HG03460 (cell line): ENCODE results near the gene PPP1R17.
A peak's percentile ranks its signal among the peaks of the same experiment; 100 is the strongest.

ENCODE experiments used
- ATAC-seq: cut with Tn5 transposase; IDR thresholded peaks from one replicate; pipeline ENCODE4 v1.9.1; 2021; ENCODE audit not compliant: unreplicated experiment

Gene PPP1R17

GRCh38 chr7:31695859-31696614 is 9.0 kb downstream of the PPP1R17 start:
- ATAC-seq: no peak

GRCh38 chr7:31699050-31699449 is 12.0 kb downstream of the PPP1R17 start:
- no peak for ATAC-seq

DNA sequence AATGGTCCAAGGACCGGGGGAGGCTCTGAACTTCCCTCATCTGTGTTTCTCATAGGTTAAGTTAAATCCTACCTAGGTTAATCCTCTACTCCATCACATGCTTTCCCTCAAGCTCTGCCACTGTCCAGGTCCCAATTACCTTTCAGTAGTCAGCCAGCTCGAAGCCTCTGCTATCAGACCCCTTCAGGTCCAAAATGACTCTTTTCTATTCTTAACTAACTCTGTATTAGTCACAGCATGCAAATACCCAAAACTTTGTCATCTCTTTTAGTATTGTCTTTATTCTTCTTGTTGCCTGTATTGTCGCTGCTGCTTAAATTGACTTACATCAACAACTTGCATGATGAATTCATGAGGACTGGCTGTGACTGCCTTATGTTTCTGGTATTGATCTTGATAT is 15.3 kb downstream of the PPP1R17 start:
- no peak for ATAC-seq

- no peak for ATAC-seq
Measured at GRCh38 chr7:31705377-31705776, 18.4 kb downstream of the PPP1R17 start.

DNA sequence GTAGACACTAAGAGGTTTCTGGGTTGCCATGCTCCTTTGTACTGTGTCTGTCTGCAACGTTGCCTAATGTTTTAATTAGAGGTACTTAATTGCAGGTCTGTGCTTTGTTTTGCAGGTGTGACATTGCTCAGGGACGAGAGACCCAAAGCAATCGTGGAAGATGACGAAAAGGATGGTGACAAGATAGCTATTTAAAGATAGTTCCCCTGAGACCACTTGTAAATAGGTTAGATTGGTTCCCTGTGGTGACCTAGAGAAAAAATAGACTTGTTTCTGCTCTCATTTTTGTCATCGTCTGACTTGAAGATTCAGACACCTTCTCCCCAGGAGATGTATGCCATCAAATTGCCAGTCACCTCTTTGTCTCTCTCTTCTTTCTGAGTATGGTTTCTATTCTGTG is 20.1 kb downstream of the PPP1R17 start:
- no peak for ATAC-seq

DNA sequence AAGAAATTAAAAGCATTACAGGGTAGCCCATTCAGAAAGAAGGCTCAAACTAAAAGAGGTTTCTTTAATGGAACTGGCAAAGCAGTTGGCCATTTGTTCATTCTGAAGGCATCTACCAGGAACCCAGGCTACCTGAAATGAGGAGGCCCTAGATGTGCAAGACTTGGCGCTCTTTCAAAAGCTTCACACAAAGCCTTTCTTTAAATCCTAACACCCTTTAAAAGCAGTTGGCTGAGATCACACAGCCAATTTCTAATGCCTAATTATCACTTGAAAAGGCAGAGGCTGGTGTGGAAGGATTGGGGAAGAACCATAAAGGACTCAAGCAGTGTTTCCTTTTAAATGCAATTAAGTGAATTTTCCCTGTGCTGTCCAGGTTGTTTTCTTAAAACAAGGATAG is 23.2 kb downstream of the PPP1R17 start:
- no peak for ATAC-seq

DNA sequence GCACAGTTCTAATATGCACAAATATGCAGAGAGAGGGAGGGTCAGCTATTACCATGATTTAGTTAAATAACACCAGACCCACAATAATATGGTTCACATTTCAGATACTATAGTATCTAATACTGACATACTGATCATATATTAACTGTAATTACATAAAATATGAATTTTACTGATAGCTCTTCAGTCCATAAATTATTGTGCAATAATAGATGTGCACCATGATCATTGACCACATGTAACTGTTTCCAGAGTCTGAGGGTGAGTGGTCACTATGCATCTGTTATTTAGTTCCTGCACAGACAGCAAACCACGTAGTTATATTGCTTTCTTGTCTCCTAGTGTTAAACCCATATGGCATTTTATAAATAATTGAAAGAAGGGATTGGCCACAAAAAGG is 29.3 kb downstream of the PPP1R17 start:
- no peak for ATAC-seq

DNA sequence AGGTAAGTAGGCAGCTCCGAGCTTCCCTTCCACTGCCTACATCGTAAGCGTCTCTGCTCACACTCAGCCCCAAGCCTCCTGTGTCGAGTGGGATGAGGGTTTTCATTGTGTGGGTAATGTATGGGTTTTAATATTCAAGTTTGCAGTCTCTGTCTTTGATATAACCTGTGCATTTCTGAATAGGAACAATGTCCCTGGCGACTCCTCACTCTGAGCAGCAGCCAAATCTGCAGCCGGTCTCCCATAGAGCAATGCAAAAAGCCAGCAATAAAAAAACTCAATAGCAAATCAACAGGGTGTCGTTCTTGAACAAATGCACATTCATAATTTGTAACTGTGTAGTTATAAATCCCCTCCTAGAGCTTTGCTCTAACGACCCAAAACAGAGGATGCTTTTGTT is 33.4 kb downstream of the PPP1R17 start:
- ATAC-seq: no peak

- no peak for ATAC-seq
Measured at GRCh38 chr7:31724696-31725095, 37.7 kb downstream of the PPP1R17 start.

DNA sequence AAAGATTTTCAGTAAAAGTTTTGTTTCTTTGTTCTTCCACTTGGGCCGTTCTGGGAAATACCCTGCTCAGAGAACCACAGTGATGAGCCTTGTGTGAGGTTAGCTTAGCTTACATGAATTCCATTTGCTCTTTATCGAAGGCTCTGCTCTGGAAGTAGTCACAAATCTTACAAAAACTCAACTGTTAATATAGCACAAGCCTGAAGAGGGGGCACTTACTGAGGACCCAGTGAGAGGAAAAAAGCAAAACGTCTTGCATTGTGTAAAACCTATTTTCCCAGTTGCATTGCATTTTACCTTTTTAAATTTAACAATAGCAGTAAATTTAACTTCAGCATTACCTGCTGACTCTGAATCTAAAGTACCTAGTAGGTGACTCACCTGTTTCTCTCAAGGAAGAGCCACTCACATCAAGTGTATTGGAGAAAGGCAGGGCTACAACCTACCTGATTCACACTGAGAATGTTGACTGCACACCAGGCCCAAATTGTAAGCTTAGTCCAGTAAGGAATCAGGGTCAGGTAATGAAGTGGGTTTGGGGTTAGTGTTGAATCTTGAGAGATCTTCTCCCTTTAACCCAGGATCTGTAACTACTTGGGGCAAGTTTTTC is 42.3 kb downstream of the PPP1R17 start:
- no peak for ATAC-seq

GRCh38 chr7:31734456-31734855 is 47.4 kb downstream of the PPP1R17 start:
- no peak for ATAC-seq

GRCh38 chr7:31735991-31736982 is 49.3 kb downstream of the PPP1R17 start:
- ATAC-seq: peak; percentile 67

DNA sequence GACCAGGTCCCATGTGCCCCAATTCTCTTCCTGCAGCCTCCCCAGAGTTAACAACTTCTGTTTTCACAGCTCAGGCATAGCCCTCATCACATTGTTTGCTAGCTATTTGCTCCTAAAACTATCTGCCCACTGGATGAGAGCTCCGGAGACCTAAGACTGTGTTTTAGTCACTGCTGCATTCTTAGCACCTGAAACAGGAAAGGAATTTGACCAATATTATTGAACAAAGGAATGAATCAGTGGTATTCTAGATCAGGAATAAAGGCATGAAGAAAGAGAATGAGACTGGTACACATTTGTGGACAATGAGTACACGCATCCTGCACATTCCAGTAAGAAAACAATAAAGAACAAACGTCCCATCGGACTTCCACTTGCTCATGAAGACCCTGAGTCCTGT is 54.8 kb downstream of the PPP1R17 start:
- no peak for ATAC-seq

DNA sequence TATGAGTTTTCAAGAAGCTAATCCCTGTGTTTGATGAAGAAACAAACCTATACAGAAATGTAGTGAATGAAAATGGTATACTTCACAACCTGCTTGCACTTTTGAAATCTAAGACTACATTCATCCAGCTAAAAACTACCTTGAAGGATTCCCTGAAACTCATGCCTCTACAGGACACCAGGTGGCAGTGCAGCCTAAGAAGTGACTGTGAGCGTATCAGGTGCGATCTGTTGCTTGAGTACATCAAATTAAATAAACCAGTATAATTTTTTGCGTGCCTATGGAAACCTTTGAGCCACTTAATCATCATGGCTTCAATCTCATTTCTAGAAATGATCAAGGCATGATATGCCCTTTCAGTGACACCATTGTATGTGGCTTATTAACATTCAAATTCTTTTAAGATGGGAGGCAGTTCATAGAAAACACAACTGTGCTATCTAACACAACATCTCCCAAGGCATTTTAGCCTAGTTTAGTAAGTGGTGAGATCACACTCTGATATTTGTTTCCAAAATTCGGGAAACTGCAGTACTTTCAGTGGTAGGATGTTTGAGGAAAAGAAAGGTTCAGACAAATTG is 57.4 kb downstream of the PPP1R17 start:
- ATAC-seq: peak; percentile 67

GRCh38 chr7:31747553-31747952 is 60.5 kb downstream of the PPP1R17 start:
- ATAC-seq: no peak

GRCh38 chr7:31748084-31748483 is 61.1 kb downstream of the PPP1R17 start:
- no peak for ATAC-seq

GRCh38 chr7:31751726-31752125 is 64.7 kb downstream of the PPP1R17 start:
- ATAC-seq: no peak
